GM19043 (cell line): Measurements from ENCODE around the gene ASPM.
A peak's percentile ranks its signal among the peaks of the same experiment; 100 is the strongest.

Source experiments
- ATAC-seq: cut with Tn5 transposase; IDR thresholded peaks from one replicate; pipeline ENCODE4 v1.9.1; 2021; ENCODE audit warnings: low read depth; ENCODE audit not compliant: unreplicated experiment

Gene ASPM, protein sequence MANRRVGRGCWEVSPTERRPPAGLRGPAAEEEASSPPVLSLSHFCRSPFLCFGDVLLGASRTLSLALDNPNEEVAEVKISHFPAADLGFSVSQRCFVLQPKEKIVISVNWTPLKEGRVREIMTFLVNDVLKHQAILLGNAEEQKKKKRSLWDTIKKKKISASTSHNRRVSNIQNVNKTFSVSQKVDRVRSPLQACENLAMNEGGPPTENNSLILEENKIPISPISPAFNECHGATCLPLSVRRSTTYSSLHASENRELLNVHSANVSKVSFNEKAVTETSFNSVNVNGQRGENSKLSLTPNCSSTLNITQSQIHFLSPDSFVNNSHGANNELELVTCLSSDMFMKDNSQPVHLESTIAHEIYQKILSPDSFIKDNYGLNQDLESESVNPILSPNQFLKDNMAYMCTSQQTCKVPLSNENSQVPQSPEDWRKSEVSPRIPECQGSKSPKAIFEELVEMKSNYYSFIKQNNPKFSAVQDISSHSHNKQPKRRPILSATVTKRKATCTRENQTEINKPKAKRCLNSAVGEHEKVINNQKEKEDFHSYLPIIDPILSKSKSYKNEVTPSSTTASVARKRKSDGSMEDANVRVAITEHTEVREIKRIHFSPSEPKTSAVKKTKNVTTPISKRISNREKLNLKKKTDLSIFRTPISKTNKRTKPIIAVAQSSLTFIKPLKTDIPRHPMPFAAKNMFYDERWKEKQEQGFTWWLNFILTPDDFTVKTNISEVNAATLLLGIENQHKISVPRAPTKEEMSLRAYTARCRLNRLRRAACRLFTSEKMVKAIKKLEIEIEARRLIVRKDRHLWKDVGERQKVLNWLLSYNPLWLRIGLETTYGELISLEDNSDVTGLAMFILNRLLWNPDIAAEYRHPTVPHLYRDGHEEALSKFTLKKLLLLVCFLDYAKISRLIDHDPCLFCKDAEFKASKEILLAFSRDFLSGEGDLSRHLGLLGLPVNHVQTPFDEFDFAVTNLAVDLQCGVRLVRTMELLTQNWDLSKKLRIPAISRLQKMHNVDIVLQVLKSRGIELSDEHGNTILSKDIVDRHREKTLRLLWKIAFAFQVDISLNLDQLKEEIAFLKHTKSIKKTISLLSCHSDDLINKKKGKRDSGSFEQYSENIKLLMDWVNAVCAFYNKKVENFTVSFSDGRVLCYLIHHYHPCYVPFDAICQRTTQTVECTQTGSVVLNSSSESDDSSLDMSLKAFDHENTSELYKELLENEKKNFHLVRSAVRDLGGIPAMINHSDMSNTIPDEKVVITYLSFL (N-terminal part only)

DNA sequence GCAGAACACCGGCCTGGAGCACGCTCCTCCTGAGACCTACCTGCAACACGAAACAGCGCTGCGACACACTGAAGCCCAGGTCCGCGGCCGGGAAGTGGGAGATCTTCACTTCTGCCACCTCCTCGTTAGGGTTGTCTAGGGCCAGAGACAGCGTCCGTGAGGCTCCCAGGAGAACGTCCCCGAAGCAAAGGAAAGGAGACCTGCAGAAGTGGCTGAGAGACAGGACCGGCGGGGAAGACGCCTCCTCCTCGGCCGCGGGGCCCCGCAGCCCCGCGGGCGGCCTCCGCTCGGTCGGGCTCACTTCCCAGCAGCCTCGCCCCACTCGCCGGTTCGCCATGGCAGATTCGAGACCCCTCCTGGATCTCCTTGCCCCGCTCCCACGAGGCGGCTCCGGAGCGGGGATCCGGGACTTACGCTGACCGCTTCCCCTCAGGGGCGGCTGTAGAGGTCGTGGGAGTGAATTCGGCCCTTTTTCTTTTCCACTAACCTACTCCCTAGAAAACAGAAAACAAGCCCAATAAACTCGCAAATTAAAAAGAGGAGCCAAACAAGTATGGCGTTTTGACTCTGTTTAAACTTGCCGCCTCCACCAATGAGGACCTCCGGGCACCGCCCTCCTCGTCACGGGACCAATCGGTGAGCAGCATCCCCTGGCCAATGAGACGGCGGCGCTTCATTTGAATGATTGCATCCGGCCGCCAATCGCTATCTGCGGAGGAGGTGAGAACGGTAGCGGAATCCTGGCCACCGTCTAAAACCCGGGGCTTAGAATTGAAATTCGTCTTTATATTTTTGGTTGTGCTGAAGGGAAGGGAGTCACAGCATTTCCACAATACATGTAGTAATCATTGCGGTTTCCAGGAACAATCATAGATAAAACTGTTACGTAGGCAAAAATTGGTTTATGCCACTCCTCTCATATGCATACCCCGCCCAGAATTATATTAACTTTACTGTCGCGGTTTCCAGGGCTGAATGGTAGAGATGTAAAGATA lies at the start of gene ASPM:
ASPM (minus strand) TSS at position 569 of the 995 bp plus-strand sequence; CDS start at position 337, 232 bp downstream.
- peak; percentile 99 for ATAC-seq

- no peak for ATAC-seq
Measured at GRCh38 chr1:197195100-197195499, 48.6 kb upstream of the ASPM start.

GRCh38 chr1:197184190-197184589 lies 37.7 kb upstream of the ASPM start:
- ATAC-seq, result no peak

DNA sequence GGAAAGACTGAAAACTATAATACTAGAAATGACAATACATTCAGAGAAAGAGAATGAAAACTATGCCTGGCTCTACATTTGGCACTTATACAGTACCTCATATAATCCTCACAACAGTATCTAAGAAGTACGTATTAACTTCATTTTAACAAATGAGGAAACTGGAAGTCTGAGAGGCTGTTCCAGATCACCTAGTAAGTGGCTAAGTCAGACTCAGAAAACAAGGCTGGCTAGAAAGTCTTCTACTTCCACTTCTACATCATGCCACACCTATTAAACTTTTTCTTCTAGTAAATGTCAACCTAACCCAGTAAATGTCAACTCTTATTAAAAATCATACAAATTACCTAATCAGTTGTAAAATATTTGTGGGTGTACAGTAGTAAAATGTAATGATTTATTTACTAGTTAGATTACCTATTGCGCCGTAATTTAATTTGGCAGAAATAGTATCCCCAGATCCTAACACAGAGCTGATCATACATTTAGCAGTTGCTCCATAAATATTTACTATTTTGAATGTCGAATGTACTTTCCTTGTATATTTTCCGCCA lies 36.8 kb upstream of the ASPM start:
- ATAC-seq, result no peak

GRCh38 chr1:197182716-197183115 lies 36.2 kb upstream of the ASPM start:
- ATAC-seq, result no peak

DNA sequence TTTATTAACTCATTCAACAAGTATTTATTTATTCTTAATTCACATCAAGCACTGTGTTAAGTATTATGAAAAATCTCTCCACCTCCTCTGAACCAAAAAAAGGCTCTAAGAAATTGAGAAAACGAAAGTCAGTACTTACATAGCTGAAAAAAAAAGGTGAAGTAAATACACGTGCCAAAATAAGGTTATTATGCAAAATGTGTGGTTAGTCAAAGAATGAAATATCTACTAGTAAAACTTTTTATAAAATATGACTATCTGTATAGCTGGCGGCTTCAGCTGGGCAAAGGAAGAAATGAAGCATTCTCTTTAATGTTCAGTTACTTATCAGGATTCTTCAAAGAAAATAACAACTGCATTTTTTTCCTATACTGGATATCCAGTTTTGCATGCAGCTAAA lies 35.5 kb upstream of the ASPM start:
- peak; percentile 41 for ATAC-seq

DNA sequence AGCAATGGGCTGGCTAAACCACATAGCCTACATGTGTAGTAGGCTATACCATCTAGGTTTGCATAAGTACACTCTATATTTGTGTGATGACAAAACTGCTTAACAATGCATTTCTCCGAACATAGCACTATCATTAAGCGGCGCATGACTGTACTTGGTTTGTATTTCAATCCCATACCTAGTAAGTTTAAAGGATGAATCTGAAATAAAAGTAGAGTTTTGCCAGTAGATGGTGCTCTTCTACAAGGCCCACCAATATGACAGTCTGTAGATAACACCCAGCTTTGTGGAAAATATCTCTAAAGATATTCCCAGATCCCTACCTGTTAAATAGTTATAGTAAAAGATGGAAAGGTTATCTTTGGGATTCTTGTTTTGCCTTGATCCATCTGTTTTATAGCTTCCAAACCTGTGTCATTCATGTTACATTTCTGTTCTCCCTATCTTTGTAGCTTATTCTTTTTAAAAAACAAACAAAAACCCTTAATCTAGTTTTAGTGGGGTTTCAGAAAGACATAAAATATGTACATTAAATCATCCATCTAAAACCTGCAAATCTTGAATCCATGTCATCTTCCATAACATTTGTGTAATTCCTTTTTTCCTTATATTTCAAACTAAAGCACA lies 33.9 kb upstream of the ASPM start:
- ATAC-seq, result peak; percentile 40

GRCh38 chr1:197178998-197179397 lies 32.5 kb upstream of the ASPM start:
- ATAC-seq, result peak; percentile 55

GRCh38 chr1:197174818-197175217 lies 28.3 kb upstream of the ASPM start:
- ATAC-seq, result no peak

DNA sequence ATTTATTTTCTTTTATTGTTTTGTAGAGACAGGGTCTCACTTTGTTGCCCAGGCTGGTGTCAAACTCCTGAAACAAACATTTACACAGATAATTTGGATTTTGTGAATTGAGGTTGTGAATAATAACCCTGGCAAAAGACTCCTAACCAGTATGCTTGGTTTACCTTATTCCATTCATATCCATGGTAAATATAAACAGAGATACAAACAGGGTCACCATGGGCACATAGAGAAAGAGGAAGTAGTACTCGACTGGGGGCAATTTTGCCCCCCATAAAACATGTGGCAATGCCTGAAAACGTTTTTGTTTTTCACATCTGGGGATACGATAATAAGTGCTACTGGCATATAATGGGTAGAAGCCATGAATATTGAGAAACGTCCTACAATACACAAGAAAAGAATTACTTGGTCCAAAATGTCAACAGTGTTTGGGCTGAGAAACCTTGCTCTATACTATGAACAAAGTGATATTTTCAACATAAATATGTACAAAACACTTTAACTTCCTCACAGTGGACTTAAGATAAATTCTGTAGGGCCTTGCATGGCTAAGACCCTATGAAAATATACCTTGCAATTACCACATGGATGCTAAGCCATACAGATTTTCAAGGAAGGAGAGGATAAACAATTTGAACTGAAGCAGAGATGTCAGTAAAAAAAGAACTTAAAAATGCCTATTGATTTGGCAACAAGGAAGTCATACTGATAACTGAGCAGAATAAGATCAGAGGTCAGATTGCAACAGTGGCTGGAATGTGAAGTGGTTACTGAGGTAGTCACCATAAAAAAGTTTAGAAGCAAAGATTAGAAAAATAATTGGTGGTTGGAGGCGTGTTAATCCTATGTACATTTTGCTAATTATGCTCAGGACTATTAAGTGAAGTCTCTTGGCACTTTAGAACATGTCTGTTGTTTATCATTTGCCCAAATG lies 27.4 kb upstream of the ASPM start:
- ATAC-seq, result no peak

DNA sequence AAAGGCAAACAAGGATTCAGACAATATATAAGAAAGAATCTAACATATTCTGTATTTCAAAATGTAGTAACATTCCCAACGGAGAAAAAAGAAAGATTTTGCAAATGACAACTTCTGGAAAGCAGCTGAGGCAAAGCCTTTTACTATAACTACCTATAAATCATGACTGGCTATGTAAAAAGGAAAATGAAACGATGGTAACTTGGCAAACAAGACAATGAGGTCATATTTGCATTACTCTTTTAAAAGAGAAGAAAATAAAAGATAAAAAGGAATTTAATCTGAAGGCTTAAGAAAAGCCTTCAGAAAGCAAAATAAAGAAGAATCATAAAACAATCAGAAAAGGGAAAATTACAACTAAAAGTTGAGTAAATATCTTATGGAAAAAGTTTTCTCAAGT lies 25.1 kb upstream of the ASPM start:
- ATAC-seq, result no peak

- no peak for ATAC-seq
Measured at GRCh38 chr1:197170538-197170937, 24.1 kb upstream of the ASPM start.

- no peak for ATAC-seq
Measured at GRCh38 chr1:197159461-197159860, 13.0 kb upstream of the ASPM start.

DNA sequence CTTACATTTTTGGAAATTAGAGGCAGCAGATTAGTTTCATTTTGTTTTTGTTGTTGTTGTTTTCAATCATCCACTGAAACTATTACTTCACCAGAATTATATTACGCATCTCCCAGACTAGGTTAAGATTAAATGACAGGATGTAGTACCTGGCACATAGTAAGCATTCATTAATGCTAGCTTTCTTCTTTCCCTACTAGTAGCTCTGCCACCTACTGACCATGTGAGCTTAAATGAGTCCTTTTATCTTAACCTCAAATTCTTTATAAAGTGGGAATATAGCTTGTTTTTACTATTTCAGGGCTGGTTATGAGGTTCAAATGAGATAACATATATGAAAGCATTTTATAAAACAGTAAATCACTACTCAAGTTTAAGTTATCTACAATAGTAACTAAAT lies 10.2 kb upstream of the ASPM start:
- ATAC-seq, result no peak

DNA sequence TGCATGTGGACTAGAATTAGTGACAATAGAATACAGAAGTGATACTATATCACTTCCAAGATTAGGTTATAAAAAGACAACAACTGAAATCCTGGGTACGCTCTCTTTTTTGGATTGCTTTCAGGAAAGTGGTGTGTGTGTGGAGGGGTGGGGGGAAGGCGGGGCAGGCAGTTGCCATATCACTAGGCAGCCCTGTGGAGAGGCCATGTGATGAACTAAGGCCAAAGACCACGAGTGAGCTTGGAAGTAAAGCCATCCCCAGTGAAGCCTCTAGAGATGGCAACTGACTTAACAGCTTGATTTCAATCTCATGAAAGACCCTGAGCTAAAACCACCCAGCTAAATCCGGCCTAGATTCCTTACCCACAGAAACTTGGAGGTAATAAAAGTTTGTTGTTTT lies 6.2 kb upstream of the ASPM start:
- ATAC-seq, result no peak

GRCh38 chr1:197151185-197151584 lies 4.7 kb upstream of the ASPM start:
- no peak for ATAC-seq

DNA sequence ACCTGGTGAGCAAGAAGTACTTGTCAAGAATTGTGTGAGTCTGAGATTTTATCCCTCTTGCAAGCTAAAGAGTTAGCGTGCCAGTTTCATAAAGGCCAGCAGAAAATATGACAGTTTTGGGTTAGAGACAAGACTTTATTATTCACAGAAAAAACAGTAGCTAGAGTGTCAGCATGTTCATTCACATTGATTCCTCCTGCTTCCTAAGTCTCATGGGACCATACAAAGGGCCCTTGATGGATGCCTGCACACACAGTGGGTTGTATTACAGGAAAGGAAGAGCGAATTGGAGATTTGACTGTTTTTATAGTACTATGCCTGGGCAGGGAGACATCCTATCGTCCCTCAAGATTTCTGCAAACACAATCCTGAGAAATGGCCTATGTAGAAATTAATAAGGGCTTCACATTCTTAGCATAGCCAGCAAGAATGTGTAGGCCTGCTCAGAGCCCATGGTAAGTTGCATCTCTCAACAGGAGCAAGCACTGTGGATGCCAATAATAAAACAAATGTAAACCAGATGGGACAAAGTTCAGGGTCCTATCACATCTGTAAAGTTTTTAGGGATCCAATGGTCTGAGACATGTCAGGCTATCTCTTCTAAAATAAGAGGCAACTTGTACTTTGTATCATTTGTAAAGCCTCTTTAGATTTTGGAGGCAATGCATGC lies 4.0 kb upstream of the ASPM start:
- ATAC-seq, result no peak
